Testis (tissue), 2 donors: ENCODE measurements around the gene SLC50A1.

Source experiments
- CTCF ChIP-seq, 3 experiments: fragments of 450-650 bp in 2 of 3; fragments of 200-600 bp in 1 of 3; sonication (generic) in 1 of 3; IDR thresholded peaks; one replicate each; pipeline ENCODE4 v1.5.1; 2016 to 2019; ENCODE audit warnings: antibody characterized with exemption in 3 of 3, mild to moderate bottlenecking in 2 of 3, moderate library complexity in 1 of 3
- POLR2A ChIP-seq: fragments of 450-650 bp; IDR thresholded peaks from one replicate; pipeline ENCODE4 v1.6.1; 2017; ENCODE audit warnings: antibody characterized with exemption, mild to moderate bottlenecking, moderate library complexity

GRCh38 chr1:155107309-155108264, 28.1 kb upstream of the SLC50A1 start:
- TF ChIP-seq CTCF (IDR thresholded peaks at IDR 0.05) (no peak), POLR2A (no peak)
